ENCODE results near the gene INS.
A peak's percentile ranks its signal among the peaks of the same experiment; 100 is the strongest.

INS gene

DNA sequence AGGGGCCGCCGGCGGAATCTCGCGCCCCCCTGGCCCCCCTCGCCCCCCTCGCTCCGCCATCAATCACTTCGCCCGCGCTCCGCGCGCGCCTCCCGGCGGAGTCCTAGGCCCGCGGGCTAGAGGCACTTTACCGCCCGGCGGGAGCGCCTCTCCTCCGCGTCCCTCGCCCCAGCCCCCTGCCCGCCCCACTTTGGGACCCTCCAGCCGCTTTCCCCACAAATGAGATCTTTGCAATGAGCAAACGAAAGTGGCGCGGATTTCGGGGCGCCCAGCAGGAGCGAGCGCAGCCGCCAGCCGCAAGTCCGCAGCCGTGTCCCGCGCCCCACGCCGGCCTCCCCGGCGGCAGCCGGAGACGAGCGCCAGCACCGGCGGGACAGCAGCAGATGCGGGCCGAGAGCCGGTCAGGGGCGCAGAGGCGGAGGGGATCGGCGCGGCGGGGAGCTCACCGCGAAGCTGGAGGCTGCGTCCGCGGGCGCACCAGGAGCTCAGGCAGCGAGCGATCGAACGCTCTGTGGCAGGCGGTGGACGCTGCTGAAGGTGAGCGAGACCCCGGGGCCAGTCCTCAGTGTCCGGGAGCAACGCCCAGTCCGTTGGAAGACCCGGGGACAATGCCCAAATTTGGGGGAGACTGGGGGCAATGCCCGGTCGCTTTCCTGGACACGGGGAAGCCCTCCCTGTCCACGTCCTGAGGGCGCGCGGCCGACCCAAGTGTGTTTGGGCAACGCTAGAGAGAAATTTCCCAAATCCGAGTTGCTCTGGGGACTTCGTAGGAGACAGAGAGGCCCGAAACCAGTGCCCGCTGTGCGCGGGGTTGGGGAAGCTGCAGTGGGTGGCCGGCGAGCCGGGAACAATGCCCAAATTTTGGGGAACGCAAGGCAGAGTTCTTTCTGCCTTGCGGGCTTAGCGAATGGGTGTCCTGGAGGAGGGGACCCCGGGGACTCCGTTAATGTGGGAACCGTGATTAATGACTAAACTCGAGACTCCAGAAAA lies 20.3 kb downstream of the INS start:
- no peak overlapping the region for H3K27ac ChIP-seq (ENCODE audit: low read depth, low read length)
- peak overlapping the region; percentile 44 for H3K4me3 ChIP-seq (ENCODE audit: low read depth, low read length)
- peaks cover 17% of the 10 kb centered on the region for H3K4me1 ChIP-seq (ENCODE audit: control insufficient read depth, insufficient read depth, low read length)
- no peak overlapping the region for H3K9ac ChIP-seq (ENCODE audit: low read length)
- H3K9me3 ChIP-seq (ENCODE audit: control insufficient read depth, insufficient read depth, low read depth, low read length): no peaks in the 10 kb centered on the region
- peaks cover 96% of the 10 kb centered on the region for H3K27me3 ChIP-seq (ENCODE audit: control insufficient read depth, insufficient read depth, low read length)
- no peaks in the 10 kb centered on the region for H3K36me3 ChIP-seq (ENCODE audit: control insufficient read depth, insufficient read depth, low read length)

GRCh38 chr11:2139621-2140337 lies 21.2 kb downstream of the INS start:
- H3K36me3 ChIP-seq (ENCODE audit: control insufficient read depth, insufficient read depth, low read length): no peaks in the 10 kb centered on the region
- H3K9me3 ChIP-seq (ENCODE audit: control insufficient read depth, insufficient read depth, low read depth, low read length): no peaks in the 10 kb centered on the region
- peaks cover 17% of the 10 kb centered on the region for H3K4me1 ChIP-seq (ENCODE audit: control insufficient read depth, insufficient read depth, low read length)
- H3K4me3 ChIP-seq (ENCODE audit: low read depth, low read length): peak overlapping the region; percentile 35
- no peak overlapping the region for H3K27ac ChIP-seq (ENCODE audit: low read depth, low read length)
- peaks cover 96% of the 10 kb centered on the region for H3K27me3 ChIP-seq (ENCODE audit: control insufficient read depth, insufficient read depth, low read length)
- no peak overlapping the region for H3K9ac ChIP-seq (ENCODE audit: low read length)

GRCh38 chr11:2139123-2139521 lies 21.9 kb downstream of the INS start, which contains the start of gene IGF2:
IGF2 (minus strand) TSS chr11:2139389; CDS start chr11:2135523, 3,866 bp downstream.
- H3K4me1 ChIP-seq (ENCODE audit: control insufficient read depth, insufficient read depth, low read length): peaks cover 17% of the 10 kb centered on the region
- peak within 1 kb of the TSS; percentile 43 for H3K4me3 ChIP-seq (ENCODE audit: low read depth, low read length)

GRCh38 chr11:2138431-2139122 lies 22.4 kb downstream of the INS start:
- Histone ChIP-seq H3K36me3 (ENCODE audit: control insufficient read depth, insufficient read depth, low read length) (no peaks in the 10 kb centered on the region), H3K4me3 (ENCODE audit: low read depth, low read length) (peak overlapping the region; percentile 43), H3K27ac (ENCODE audit: low read depth, low read length) (no peak overlapping the region), H3K9ac (ENCODE audit: low read length) (no peak overlapping the region), H3K27me3 (ENCODE audit: control insufficient read depth, insufficient read depth, low read length) (peaks cover 96% of the 10 kb centered on the region), H3K9me3 (ENCODE audit: control insufficient read depth, insufficient read depth, low read depth, low read length) (no peaks in the 10 kb centered on the region), H3K4me1 (ENCODE audit: control insufficient read depth, insufficient read depth, low read length) (peaks cover 17% of the 10 kb centered on the region)

More at GRCh38 chr11:2139123-2139521, 21.9 kb downstream of the INS start, which contains the start of gene IGF2:
- Histone ChIP-seq H3K27ac (ENCODE audit: low read depth, low read length) (no peak within 1 kb of the TSS), H3K27me3 (ENCODE audit: control insufficient read depth, insufficient read depth, low read length) (peaks cover 96% of the 10 kb centered on the region), H3K9me3 (ENCODE audit: control insufficient read depth, insufficient read depth, low read depth, low read length) (no peaks in the 10 kb centered on the region), H3K9ac (ENCODE audit: low read length) (no peak within 1 kb of the TSS), H3K36me3 (ENCODE audit: control insufficient read depth, insufficient read depth, low read length) (no peaks in the 10 kb centered on the region)

DNA sequence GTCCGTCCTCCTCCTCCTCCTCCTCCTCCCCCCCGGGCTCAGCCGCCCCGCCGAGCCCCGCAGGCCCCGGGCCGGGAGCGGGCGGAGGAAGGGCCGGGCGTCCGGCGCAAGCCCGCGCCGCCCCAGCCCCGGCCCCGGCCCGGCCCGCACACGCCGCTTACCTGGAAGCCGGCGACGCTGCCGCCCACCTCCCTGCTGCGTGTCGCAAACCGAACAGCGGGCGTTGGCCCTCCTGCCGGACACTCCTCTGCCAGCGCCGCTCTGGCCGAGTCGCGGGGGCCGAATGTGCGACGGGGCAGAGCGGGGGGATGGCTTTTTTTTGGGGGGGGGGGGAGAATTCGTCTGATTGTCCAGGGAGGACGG lies 23.0 kb downstream of the INS start:
- peak overlapping the region; percentile 61 for H3K4me3 ChIP-seq (ENCODE audit: low read depth, low read length)
- H3K9me3 ChIP-seq (ENCODE audit: control insufficient read depth, insufficient read depth, low read depth, low read length): no peaks in the 10 kb centered on the region
- H3K27ac ChIP-seq (ENCODE audit: low read depth, low read length): no peak overlapping the region
- H3K4me1 ChIP-seq (ENCODE audit: control insufficient read depth, insufficient read depth, low read length): peaks cover 20% of the 10 kb centered on the region
- no peaks in the 10 kb centered on the region for H3K36me3 ChIP-seq (ENCODE audit: control insufficient read depth, insufficient read depth, low read length)
- peaks cover 96% of the 10 kb centered on the region for H3K27me3 ChIP-seq (ENCODE audit: control insufficient read depth, insufficient read depth, low read length)
- H3K9ac ChIP-seq (ENCODE audit: low read length): no peak overlapping the region

DNA sequence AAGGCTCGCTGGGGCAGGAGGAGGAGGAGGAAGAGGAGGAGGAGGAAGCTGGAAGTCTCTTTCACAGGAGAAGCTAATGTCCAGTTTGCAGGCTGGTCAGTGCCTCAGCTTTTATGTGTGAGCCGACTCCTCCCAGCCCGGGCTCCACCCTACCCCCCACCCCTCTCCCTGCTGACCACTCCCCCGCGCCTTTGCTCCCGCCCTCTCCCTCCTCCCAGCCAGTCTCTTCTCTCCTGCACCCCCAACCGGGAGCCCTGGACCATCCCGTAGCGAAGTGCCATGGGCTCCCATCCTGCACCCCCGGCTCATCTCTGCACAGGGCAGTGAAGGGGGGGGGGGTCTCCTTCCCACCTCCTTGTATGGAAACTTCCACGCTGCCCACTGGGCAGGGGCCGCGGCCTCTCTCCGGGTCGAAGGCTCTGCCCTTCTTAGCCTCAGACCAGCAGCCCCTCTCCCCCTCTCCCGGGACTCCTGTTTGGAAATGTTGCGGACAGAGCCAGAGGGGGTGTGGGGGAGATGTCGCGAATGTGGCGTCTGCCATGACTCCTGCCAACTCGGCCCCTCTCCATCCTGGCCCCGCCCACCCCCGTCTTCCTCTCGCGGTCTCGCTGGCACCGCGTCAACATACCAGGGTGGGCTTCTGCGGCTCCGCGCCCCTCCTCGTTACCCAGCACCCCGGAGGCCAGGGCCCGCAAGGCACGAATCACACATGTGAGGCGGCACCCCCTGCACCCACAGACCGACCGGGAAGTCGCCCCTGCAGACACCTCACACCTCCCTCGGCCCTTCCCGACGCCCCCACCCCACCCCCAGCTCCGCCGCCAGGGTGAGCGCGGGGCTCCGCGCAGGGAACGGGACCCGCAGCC lies 23.6 kb downstream of the INS start:
- H3K27ac ChIP-seq (ENCODE audit: low read depth, low read length): no peak overlapping the region
- no peaks in the 10 kb centered on the region for H3K9me3 ChIP-seq (ENCODE audit: control insufficient read depth, insufficient read depth, low read depth, low read length)
- no peak overlapping the region for H3K9ac ChIP-seq (ENCODE audit: low read length)
- peaks cover 20% of the 10 kb centered on the region for H3K4me1 ChIP-seq (ENCODE audit: control insufficient read depth, insufficient read depth, low read length)
- H3K36me3 ChIP-seq (ENCODE audit: control insufficient read depth, insufficient read depth, low read length): no peaks in the 10 kb centered on the region
- H3K4me3 ChIP-seq (ENCODE audit: low read depth, low read length): peak overlapping the region; percentile 61
- peaks cover 95% of the 10 kb centered on the region for H3K27me3 ChIP-seq (ENCODE audit: control insufficient read depth, insufficient read depth, low read length)

GRCh38 chr11:2136952-2137201 lies 24.1 kb downstream of the INS start:
- H3K27ac ChIP-seq (ENCODE audit: low read depth, low read length): no peak overlapping the region
- no peaks in the 10 kb centered on the region for H3K9me3 ChIP-seq (ENCODE audit: control insufficient read depth, insufficient read depth, low read depth, low read length)
- peaks cover 89% of the 10 kb centered on the region for H3K27me3 ChIP-seq (ENCODE audit: control insufficient read depth, insufficient read depth, low read length)
- peak overlapping the region; percentile 61 for H3K4me3 ChIP-seq (ENCODE audit: low read depth, low read length)
- H3K9ac ChIP-seq (ENCODE audit: low read length): no peak overlapping the region
- no peaks in the 10 kb centered on the region for H3K36me3 ChIP-seq (ENCODE audit: control insufficient read depth, insufficient read depth, low read length)
- H3K4me1 ChIP-seq (ENCODE audit: control insufficient read depth, insufficient read depth, low read length): peaks cover 20% of the 10 kb centered on the region

DNA sequence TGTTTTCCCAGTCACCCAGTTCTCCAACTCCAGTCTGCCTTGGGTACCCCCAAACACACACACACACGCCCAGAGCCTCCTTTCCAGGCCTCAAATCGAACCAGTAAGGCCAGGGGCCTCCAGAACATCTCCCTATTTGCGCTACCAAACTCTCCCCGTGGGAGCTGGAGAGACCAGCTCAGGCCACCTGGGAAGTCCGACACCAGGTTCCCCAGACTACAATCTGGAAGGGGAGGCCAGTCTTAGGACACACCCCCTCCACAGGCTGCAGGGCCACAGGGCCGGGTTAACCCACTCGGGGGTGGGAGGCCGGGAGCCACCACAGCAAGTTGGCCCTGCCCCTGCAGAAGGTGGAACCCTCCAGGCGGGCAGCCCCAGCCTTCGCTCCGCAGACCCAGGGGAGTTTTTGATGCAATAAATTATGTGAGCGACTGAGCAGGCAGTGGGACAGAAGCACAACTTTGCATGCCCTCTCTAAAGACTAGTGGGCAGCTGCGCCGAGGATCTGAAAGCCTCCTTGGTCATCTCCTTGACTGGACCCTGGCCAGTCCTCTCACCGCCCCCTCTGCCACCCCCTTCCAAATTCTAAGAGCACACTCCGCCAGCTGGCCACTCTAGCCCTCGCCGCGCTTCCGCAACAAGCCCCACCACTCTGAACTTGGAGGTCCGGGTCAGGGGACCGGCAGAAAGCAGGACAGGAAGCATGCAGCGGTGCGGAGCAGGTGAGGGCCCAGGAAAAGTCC lies 24.6 kb downstream of the INS start:
- Histone ChIP-seq H3K9me3 (ENCODE audit: control insufficient read depth, insufficient read depth, low read depth, low read length) (no peaks in the 10 kb centered on the region), H3K4me1 (ENCODE audit: control insufficient read depth, insufficient read depth, low read length) (peaks cover 20% of the 10 kb centered on the region), H3K9ac (ENCODE audit: low read length) (no peak overlapping the region), H3K4me3 (ENCODE audit: low read depth, low read length) (peak overlapping the region; percentile 61), H3K27me3 (ENCODE audit: control insufficient read depth, insufficient read depth, low read length) (peaks cover 84% of the 10 kb centered on the region), H3K36me3 (ENCODE audit: control insufficient read depth, insufficient read depth, low read length) (no peaks in the 10 kb centered on the region), H3K27ac (ENCODE audit: low read depth, low read length) (no peak overlapping the region)

DNA sequence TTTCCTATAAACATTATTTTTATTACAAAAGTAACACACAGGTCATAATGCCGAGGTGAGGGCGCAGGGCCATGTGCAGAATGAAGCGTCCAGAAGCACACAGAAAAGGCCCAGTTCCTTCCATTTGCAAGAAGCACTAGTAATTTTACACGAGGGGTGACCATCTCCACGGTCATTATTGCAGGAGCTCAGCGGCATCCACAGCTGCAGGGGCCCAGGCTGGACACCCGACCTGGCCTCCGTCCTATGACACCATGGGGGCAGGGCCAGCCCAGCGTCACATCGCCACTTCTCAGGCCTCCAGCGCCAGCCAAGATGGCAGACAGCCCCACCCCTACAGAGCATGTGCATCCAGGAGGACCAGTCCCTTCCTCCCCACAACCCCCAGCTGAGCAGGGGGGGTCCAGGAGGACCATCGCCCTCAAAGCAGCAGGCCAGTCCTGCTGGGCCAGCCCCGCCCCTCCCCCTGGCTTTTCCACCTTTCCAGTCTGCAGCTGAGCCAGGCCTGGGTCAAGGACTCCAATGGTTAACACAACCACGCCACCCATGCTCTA lies 25.3 kb downstream of the INS start:
- peaks cover 78% of the 10 kb centered on the region for H3K27me3 ChIP-seq (ENCODE audit: control insufficient read depth, insufficient read depth, low read length)
- no peak overlapping the region for H3K9ac ChIP-seq (ENCODE audit: low read length)
- no peak overlapping the region for H3K27ac ChIP-seq (ENCODE audit: low read depth, low read length)
- H3K9me3 ChIP-seq (ENCODE audit: control insufficient read depth, insufficient read depth, low read depth, low read length): no peaks in the 10 kb centered on the region
- H3K4me3 ChIP-seq (ENCODE audit: low read depth, low read length): no peak overlapping the region
- H3K4me1 ChIP-seq (ENCODE audit: control insufficient read depth, insufficient read depth, low read length): peaks cover 15% of the 10 kb centered on the region
- H3K36me3 ChIP-seq (ENCODE audit: control insufficient read depth, insufficient read depth, low read length): no peaks in the 10 kb centered on the region
